AG20443 (cell line): Measurements from ENCODE around the gene MEGF10.

Source experiments
- DNase-seq: peaks from one replicate; pipeline ENCODE4 v3.0.0; 2012; ENCODE audit warnings: low spot score, mixed read lengths

The MEGF10 gene

GRCh38 chr5:127411381-127411780 lies 120.8 kb downstream of the MEGF10 start:
- DNase-seq, result no peak

- DNase-seq, result no peak
These were observed 122.1 kb downstream of the MEGF10 start for GRCh38 chr5:127412698-127413097.

- no peak for DNase-seq
These were observed 124.4 kb downstream of the MEGF10 start for GRCh38 chr5:127415034-127415433.

- DNase-seq, result no peak
These were observed 126.3 kb downstream of the MEGF10 start for GRCh38 chr5:127416906-127417305.

GRCh38 chr5:127417528-127417927 lies 126.9 kb downstream of the MEGF10 start:
- no peak for DNase-seq

- no peak for DNase-seq
These were observed 127.8 kb downstream of the MEGF10 start for GRCh38 chr5:127418367-127418766.

GRCh38 chr5:127418974-127419682 lies 128.5 kb downstream of the MEGF10 start:
- DNase-seq, result no peak

GRCh38 chr5:127419683-127420257 lies 129.2 kb downstream of the MEGF10 start:
- no peak for DNase-seq

- no peak for DNase-seq
These were observed 130.2 kb downstream of the MEGF10 start for GRCh38 chr5:127420758-127421157.

GRCh38 chr5:127421471-127421870 lies 130.9 kb downstream of the MEGF10 start:
- no peak for DNase-seq

GRCh38 chr5:127423173-127423798 lies 132.7 kb downstream of the MEGF10 start:
- no peak for DNase-seq

- no peak for DNase-seq
These were observed 134.4 kb downstream of the MEGF10 start for GRCh38 chr5:127425037-127425436.

GRCh38 chr5:127425868-127426267 lies 135.3 kb downstream of the MEGF10 start:
- no peak for DNase-seq

- no peak for DNase-seq
These were observed 136.1 kb downstream of the MEGF10 start for GRCh38 chr5:127426661-127427060.

GRCh38 chr5:127428276-127428675 lies 137.7 kb downstream of the MEGF10 start:
- DNase-seq, result no peak

- no peak for DNase-seq
These were observed 138.2 kb downstream of the MEGF10 start for GRCh38 chr5:127428748-127429147.

- no peak for DNase-seq
These were observed 139.3 kb downstream of the MEGF10 start for GRCh38 chr5:127429928-127430327.

GRCh38 chr5:127430627-127431026 lies 140.0 kb downstream of the MEGF10 start:
- no peak for DNase-seq

- DNase-seq, result no peak
These were observed 141.5 kb downstream of the MEGF10 start for GRCh38 chr5:127431977-127432585.

- no peak for DNase-seq
These were observed 142.9 kb downstream of the MEGF10 start for GRCh38 chr5:127433526-127433925.

- no peak for DNase-seq
These were observed 144.0 kb downstream of the MEGF10 start for GRCh38 chr5:127434588-127434987.

GRCh38 chr5:127435821-127436220 lies 145.2 kb downstream of the MEGF10 start:
- no peak for DNase-seq

GRCh38 chr5:127439644-127440043 lies 149.0 kb downstream of the MEGF10 start:
- DNase-seq, result no peak
